GM21360 (cell line): Measurements from ENCODE around the gene GJD4.

ENCODE experiments used
- ATAC-seq: cut with Tn5 transposase; IDR thresholded peaks from one replicate; pipeline ENCODE4 v1.9.1; 2021; ENCODE audit warnings: mild to moderate bottlenecking, moderate library complexity; ENCODE audit not compliant: unreplicated experiment

GJD4 gene

GRCh38 chr10:35644050-35644950 lies 39.2 kb downstream of the GJD4 start:
- ATAC-seq, result no peak

GRCh38 chr10:35650894-35651293 lies 45.8 kb downstream of the GJD4 start:
- ATAC-seq, result no peak

- ATAC-seq, result no peak
Observed at GRCh38 chr10:35652824-35653223, 47.7 kb downstream of the GJD4 start.

- ATAC-seq, result no peak
Observed at GRCh38 chr10:35657621-35658020, 52.5 kb downstream of the GJD4 start.
